K562 (cell line): ENCODE data around the gene ZNF180. TPM values are rescaled to one million over a fixed set of nuclear protein-coding genes. Genes with fewer than 3 reads are reported as not detected.

ENCODE experiments used
- AFF1 ChIP-seq, 2 experiments: fragments of 450-650 bp; IDR thresholded peaks; 2 replicates each; pipeline ENCODE4 v1.6.1; 2018; ENCODE audit warnings: mild to moderate bottlenecking in 2 of 2, low read depth in 1 of 2; ENCODE audit not compliant: partially characterized antibody in 2 of 2
- ZNF212 ChIP-seq: fragments of 450-650 bp; formaldehyde crosslinking; IDR thresholded peaks from 2 replicates; pipeline ENCODE4 v1.4.0; 2020; ENCODE audit warnings: mild to moderate bottlenecking
- ZNF318 ChIP-seq, 2 experiments: fragments of 450-650 bp; IDR thresholded peaks; 2 replicates each; pipeline ENCODE4 v1.6.1; 2016; ENCODE audit warnings: mild to moderate bottlenecking in 2 of 2, borderline replicate concordance in 1 of 2, low read depth in 1 of 2, moderate library complexity in 1 of 2
- ZNF41 ChIP-seq: fragments of 250-450 bp; sonication (Bioruptor Pico); conservative IDR thresholded peaks from 2 replicates; pipeline ENCODE4 v1.4.0; 2020; ENCODE audit warnings: mild to moderate bottlenecking
- polyA plus RNA-seq, 8 experiments: library from polyadenylated mRNA; depleted of rRNA in 4 of 8; stranded (reverse) in 5 of 8; unstranded in 3 of 8; fragments of >200 nt; fragmentation: Nextera tagmentation in 2 of 8; fragmentation: Illumina TruSeq in 1 of 8; extraction: Ambion mirVana in 2 of 8; extraction: Trizol in 1 of 8; gene quantifications; 2 replicates each; pipeline versions ENCODE4 v1.2.1 to v1.2.3, GENCODE V29; 2011 to 2014; ENCODE audit warnings: inconsistent platforms in 1 of 8, missing spikeins in 1 of 8
- total RNA-seq, 7 experiments: library from RNA; depleted of rRNA in 6 of 7; stranded (reverse); fragments of >200 nt in 6 of 7; fragmentation: Illumina TruSeq in 2 of 7; extraction: Trizol in 2 of 7; gene quantifications; 2 replicates each; pipeline versions ENCODE4 v1.2.1 to v1.2.3, GENCODE V29; 2011 to 2021; ENCODE audit warnings: low replicate concordance in 1 of 7

The ZNF180 gene
- total and polyA plus RNA-seq, 9 of the 15 experiments (the other 6 are each of a cell fraction or from before 2014, with no cell fraction given) = 1.8 to 8.7 (median 5.9) TPM

DNA sequence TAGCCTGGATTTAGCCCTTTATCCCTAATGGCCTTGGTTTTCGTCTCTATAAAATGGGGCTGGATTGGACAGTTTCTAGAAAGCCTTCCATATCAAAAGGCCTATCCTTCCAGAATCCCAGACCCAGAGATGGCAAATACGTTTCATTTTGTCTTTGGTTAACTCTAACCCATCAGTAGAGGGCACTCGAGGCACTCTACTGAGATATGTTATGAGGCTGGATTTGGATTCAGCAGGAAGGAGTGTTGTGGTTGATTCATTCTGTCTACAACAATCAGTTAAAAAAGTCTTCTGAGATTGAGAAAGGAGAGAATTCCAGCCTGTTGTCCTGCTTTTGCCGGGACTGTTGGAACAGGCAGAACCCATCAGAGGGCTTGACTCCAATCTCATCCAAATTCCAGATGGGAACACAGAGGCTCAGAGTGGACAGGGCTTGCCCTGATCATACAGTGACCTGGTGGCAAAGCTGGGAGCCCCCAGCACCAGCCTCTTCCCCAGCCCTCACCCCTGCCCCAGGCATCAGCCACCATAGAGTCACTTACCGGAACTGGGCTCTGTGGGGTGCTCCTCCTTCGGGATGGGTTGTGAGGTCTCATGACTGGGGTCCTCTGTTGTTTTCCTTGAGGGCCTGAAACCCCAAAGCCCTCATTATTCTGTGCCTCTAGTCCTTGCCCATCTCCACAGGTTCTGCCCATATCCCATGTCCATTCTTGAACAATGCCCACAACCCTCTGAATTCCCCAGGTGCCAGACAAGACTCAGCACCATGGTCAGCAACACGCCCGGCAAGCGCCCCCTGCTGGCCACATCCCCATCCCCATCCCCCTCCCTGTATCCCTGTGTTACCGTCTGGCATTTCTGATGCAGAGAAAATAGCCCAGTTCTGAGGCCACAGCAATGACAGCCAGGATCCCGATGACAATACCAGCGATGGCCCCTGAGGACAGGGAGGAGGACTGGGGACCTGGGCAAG lies 12.3 kb upstream of the ZNF180 start (continued):
- TF ChIP-seq ZNF318 (IDR thresholded peaks at IDR 0.05; ENCODE audit: borderline replicate concordance in 1 of 2, low read depth in 1 of 2) (no peak), ZNF41 (CRISPR knock-in tag) (no peak), ZNF212 (CRISPR knock-in tag) (no peak), AFF1 (IDR thresholded peaks at IDR 0.05; ENCODE audit: low read depth in 1 of 2, partially characterized antibody in 2 of 2) (peak in 1 of 2 experiments; percentile 76)
